ENCODE data around the gene PCDHB9. TPM values are rescaled to one million over a fixed set of nuclear protein-coding genes. Genes with fewer than 3 reads are reported as not detected.
A peak's percentile ranks its signal among the peaks of the same experiment; 100 is the strongest.
"Not testable (repeated sequence)": the region's sequence is repeated elsewhere in the genome, so short reads cannot be mapped to it uniquely, and the experiment has no call there.

Gene PCDHB9
- total RNA-seq, 1 experiment from 2014 or later = not detected

GRCh38 chr5:141223112-141223783 is 36.3 kb downstream of the PCDHB9 start, which contains the start of gene PCDHB14:
Gene PCDHB14, plus strand, starts transcription at chr5:141223343. Its CDS starts 163 bp downstream, at chr5:141223506.
- no TSS peak for BruUV-seq (replicated peaks)
- TF ChIP-seq CTCF (conservative IDR thresholded peaks at IDR 0.05) (peak; percentile 66), EZH2 (IDR thresholded peaks at IDR 0.05; ENCODE audit: low read depth) (no peak)
- H4K20me1 ChIP-seq (ENCODE audit: insufficient read depth) = no peaks in the 10 kb centered on the region
- no peaks in the 10 kb centered on the region for H3K9me2 ChIP-seq (ENCODE audit: insufficient read depth)
- ChIA-PET CTCF (interaction anchor here (0.5 to 1.1 kb wide), 6 partner anchors 129 to 793 kb away, joined by 3 to 14 read pairs (median 4); partner anchors contain the start of genes PCDHB2 and PCDHGA10), POLR2A (ENCODE audit: unreplicated experiment) (interaction anchor here (0.6 kb wide), 1 partner anchor 474 kb away, joined by 4 read pairs; no protein-coding TSS in a partner anchor)
- intact Hi-C loops (cut with micrococcal nuclease; ENCODE audit: unreplicated experiment) = loop anchor here (2.0 to 5.0 kb wide), 2 partner anchors 189 to 342 kb away; partner anchors contain the start of gene PCDHGA10
- peak in 1 of 2 experiments; percentile 9 for DNase-seq
- H3K9me3 ChIP-seq (ENCODE audit: insufficient read depth, low read depth) = no peaks in the 10 kb centered on the region
- H3K4me1 ChIP-seq (replicated peaks; ENCODE audit: insufficient read depth) = no peaks in the 10 kb centered on the region
- H3K36me3 ChIP-seq (ENCODE audit: low read depth) = no peaks in the 10 kb centered on the region
- H3K27me3 ChIP-seq (ENCODE audit: insufficient read depth, low read depth) = no peaks in the 10 kb centered on the region
- no peak within 1 kb of the TSS for H3K27ac ChIP-seq
- peak within 1 kb of the TSS; percentile 52 for H3K4me3 ChIP-seq
- no peaks in the 10 kb centered on the region for H3K79me2 ChIP-seq (ENCODE audit: low read depth)
- peak within 1 kb of the TSS; percentile 85 for H3K4me2 ChIP-seq
- no peaks in the 10 kb centered on the region for H3F3A ChIP-seq (ENCODE audit: insufficient read depth, low read depth)
- H2AFZ ChIP-seq = peak within 1 kb of the TSS; percentile 79

- H3K4me3 ChIP-seq; H3F3A ChIP-seq (ENCODE audit: insufficient read depth, low read depth); POLR2A ChIA-PET (ENCODE audit: unreplicated experiment); H3K27me3 ChIP-seq (ENCODE audit: insufficient read depth, low read depth); H3K4me1 ChIP-seq (replicated peaks; ENCODE audit: insufficient read depth); H3K4me2 ChIP-seq; H3K36me3 ChIP-seq (ENCODE audit: low read depth); H3K79me2 ChIP-seq (ENCODE audit: low read depth); H3K9me2 ChIP-seq (ENCODE audit: insufficient read depth); H2AFZ ChIP-seq; BruUV-seq (replicated peaks); DNase-seq; H3K9me3 ChIP-seq (ENCODE audit: insufficient read depth, low read depth); H4K20me1 ChIP-seq (ENCODE audit: insufficient read depth); H3K27ac ChIP-seq; CTCF ChIA-PET: not testable (repeated sequence)
- intact Hi-C loops (cut with micrococcal nuclease; ENCODE audit: unreplicated experiment) = loop anchor here (5.0 kb wide), 1 partner anchor 187 kb away; the partner anchor contains the start of gene PCDHGA10
Measured at GRCh38 chr5:141224844-141225243, 37.9 kb downstream of the PCDHB9 start.

GRCh38 chr5:141225421-141225820 is 38.5 kb downstream of the PCDHB9 start:
- POLR2A ChIA-PET (ENCODE audit: unreplicated experiment); BruUV-seq (replicated peaks): not testable (repeated sequence)

GRCh38 chr5:141234109-141234667 is 47.2 kb downstream of the PCDHB9 start:
- H2AFZ ChIP-seq = peak overlapping the region; percentile 66; the same call in 1 of the 2 replicates

More at GRCh38 chr5:141225421-141225820, 38.5 kb downstream of the PCDHB9 start:
- H2AFZ ChIP-seq; H3K27me3 ChIP-seq (ENCODE audit: insufficient read depth, low read depth); intact Hi-C loops (cut with micrococcal nuclease; ENCODE audit: unreplicated experiment); CTCF ChIA-PET; H3K36me3 ChIP-seq (ENCODE audit: low read depth); H3K9me2 ChIP-seq (ENCODE audit: insufficient read depth); H3K79me2 ChIP-seq (ENCODE audit: low read depth); H3K4me3 ChIP-seq; H4K20me1 ChIP-seq (ENCODE audit: insufficient read depth); H3K4me1 ChIP-seq (replicated peaks; ENCODE audit: insufficient read depth); H3K9me3 ChIP-seq (ENCODE audit: insufficient read depth, low read depth); H3K27ac ChIP-seq; H3F3A ChIP-seq (ENCODE audit: insufficient read depth, low read depth); DNase-seq; H3K4me2 ChIP-seq: not testable (repeated sequence)

GRCh38 chr5:141235922-141236321 is 49.0 kb downstream of the PCDHB9 start:
- CTCF ChIA-PET; H3K79me2 ChIP-seq (ENCODE audit: low read depth); H4K20me1 ChIP-seq (ENCODE audit: insufficient read depth); H3K4me1 ChIP-seq (replicated peaks; ENCODE audit: insufficient read depth); H3K36me3 ChIP-seq (ENCODE audit: low read depth); H3K4me3 ChIP-seq; BruUV-seq (replicated peaks); H3F3A ChIP-seq (ENCODE audit: insufficient read depth, low read depth); intact Hi-C loops (cut with micrococcal nuclease; ENCODE audit: unreplicated experiment); DNase-seq; H3K4me2 ChIP-seq; H3K27me3 ChIP-seq (ENCODE audit: insufficient read depth, low read depth); POLR2A ChIA-PET (ENCODE audit: unreplicated experiment); H2AFZ ChIP-seq; H3K9me3 ChIP-seq (ENCODE audit: insufficient read depth, low read depth); H3K9me2 ChIP-seq (ENCODE audit: insufficient read depth); H3K27ac ChIP-seq: not testable (repeated sequence)

More at GRCh38 chr5:141234109-141234667, 47.2 kb downstream of the PCDHB9 start:
- H3F3A ChIP-seq (ENCODE audit: insufficient read depth, low read depth) = no peaks in the 10 kb centered on the region
- H3K9me2 ChIP-seq (ENCODE audit: insufficient read depth) = no peaks in the 10 kb centered on the region
- no peak overlapping the region for H3K27ac ChIP-seq
- no peaks in the 10 kb centered on the region; the same call in 1 of the 2 replicates for H3K27me3 ChIP-seq (ENCODE audit: insufficient read depth, low read depth)
- TF ChIP-seq EZH2 (IDR thresholded peaks at IDR 0.05; ENCODE audit: low read depth) (no peak), CTCF (conservative IDR thresholded peaks at IDR 0.05) (peak; percentile 44)
- peak in 1 of 2 experiments; percentile 7 for DNase-seq
- H4K20me1 ChIP-seq (ENCODE audit: insufficient read depth) = no peaks in the 10 kb centered on the region
- no peaks in the 10 kb centered on the region; the same call in 1 of the 2 replicates for H3K9me3 ChIP-seq (ENCODE audit: insufficient read depth, low read depth)
- CTCF ChIA-PET = interaction anchor here (1.6 kb wide), 1 partner anchor 333 kb away, joined by 4 read pairs; no protein-coding TSS in a partner anchor
- intact Hi-C loops (cut with micrococcal nuclease; ENCODE audit: unreplicated experiment) = no loop called here
- H3K4me2 ChIP-seq = peak overlapping the region; percentile 1; the same call in 1 of the 2 replicates
- no peak overlapping the region; the same call in 1 of the 2 replicates for H3K4me3 ChIP-seq
- H3K79me2 ChIP-seq (ENCODE audit: low read depth) = no peaks in the 10 kb centered on the region
- POLR2A ChIA-PET (ENCODE audit: unreplicated experiment) = no interaction called here
- BruUV-seq (replicated peaks) = no TSS peak
- H3K4me1 ChIP-seq (replicated peaks; ENCODE audit: insufficient read depth) = no peaks in the 10 kb centered on the region
- H3K36me3 ChIP-seq (ENCODE audit: low read depth) = no peaks in the 10 kb centered on the region
